ENCODE measurements around the gene CD79B. TPM values are rescaled to one million over a fixed set of nuclear protein-coding genes. Genes with fewer than 3 reads are reported as not detected.
"Not testable (repeated sequence)": the region's sequence is repeated elsewhere in the genome, so short reads cannot be mapped to it uniquely, and the experiment has no call there.

The CD79B gene
- total and polyA plus RNA-seq, 7 donors = 0.66 to 112 (median 1.4) TPM; not detected in 1

GRCh38 chr17:63918305-63918704, 13.8 kb downstream of the CD79B start:
- Histone ChIP-seq H3K27ac (no peak overlapping the region), H3K4me3 (no peak overlapping the region), H3K27me3 (peaks cover 0 to 6% (median 0%) of the 10 kb centered on the region in 3 donors), H3K9me3 (no peaks in the 10 kb centered on the region), H3K4me1 (no peaks in the 10 kb centered on the region), H3K36me3 (no peaks in the 10 kb centered on the region)
- 48 to 73% methylated on average over 10 of the region's 10 CpGs for WGBS, 2 donors
- no peak for DNase-seq
- intact Hi-C loops (cut with DNase I) = loop anchor here (2.0 kb wide), 1 partner anchor 108 kb away; no protein-coding TSS in a partner anchor
- TF ChIP-seq EP300 (IDR thresholded peaks at IDR 0.05) (no peak), POLR2AphosphoS5 (IDR thresholded peaks at IDR 0.05) (no peak), CTCF (IDR thresholded peaks at IDR 0.05) (no peak), POLR2A (IDR thresholded peaks at IDR 0.05) (no peak)

- no peak overlapping the region for H3K27ac ChIP-seq
- no peaks in the 10 kb centered on the region for H3K9me3 ChIP-seq
- WGBS, 2 donors = 77 to 86% methylated on average over 13 of the region's 13 CpGs
- no peak overlapping the region for H3K4me3 ChIP-seq
- H3K4me1 ChIP-seq = no peaks in the 10 kb centered on the region
- H3K36me3 ChIP-seq = no peaks in the 10 kb centered on the region
- DNase-seq = no peak
- no peak for TF ChIP-seq CTCF (IDR thresholded peaks at IDR 0.05)
- TF ChIP-seq EP300 (IDR thresholded peaks at IDR 0.05) = no peak
- no peak for TF ChIP-seq POLR2A (IDR thresholded peaks at IDR 0.05)
- no peak for TF ChIP-seq POLR2AphosphoS5 (IDR thresholded peaks at IDR 0.05)
- H3K27me3 ChIP-seq = peaks cover 0 to 6% (median 0%) of the 10 kb centered on the region in 3 donors
- intact Hi-C loops (cut with DNase I) = loop anchor here (2.0 kb wide), 1 partner anchor 109 kb away; no protein-coding TSS in a partner anchor
Measured at GRCh38 chr17:63917646-63918045, 14.5 kb downstream of the CD79B start.

GRCh38 chr17:63917206-63917605, 14.9 kb downstream of the CD79B start:
- H3K27me3 ChIP-seq; H3K27ac ChIP-seq; DNase-seq; H3K4me3 ChIP-seq; H3K36me3 ChIP-seq; H3K9me3 ChIP-seq; H3K4me1 ChIP-seq; intact Hi-C loops (cut with DNase I): not testable (repeated sequence)
- whole genome bisulfite sequencing, 2 donors = 86 to 96% methylated on average over 11 of the region's 11 CpGs

- no peak overlapping the region for H3K4me3 ChIP-seq
- H3K27ac ChIP-seq = no peak overlapping the region
- WGBS, 2 donors = 82 to 89% methylated on average over 12 of the region's 12 CpGs
- peaks cover 0 to 6% (median 0%) of the 10 kb centered on the region in 3 donors for H3K27me3 ChIP-seq
- H3K4me1 ChIP-seq = no peaks in the 10 kb centered on the region
- intact Hi-C loops (cut with DNase I) = no loop called here
- no peaks in the 10 kb centered on the region for H3K36me3 ChIP-seq
- no peaks in the 10 kb centered on the region for H3K9me3 ChIP-seq
- TF ChIP-seq CTCF (IDR thresholded peaks at IDR 0.05) = no peak
- TF ChIP-seq POLR2AphosphoS5 (IDR thresholded peaks at IDR 0.05) = no peak
- TF ChIP-seq POLR2A (IDR thresholded peaks at IDR 0.05) = no peak
- TF ChIP-seq EP300 (IDR thresholded peaks at IDR 0.05) = no peak
- no peak for DNase-seq
Measured at GRCh38 chr17:63916566-63917185, 15.5 kb downstream of the CD79B start.

- WGBS, 2 donors = 63 to 66% methylated on average over 10 of the region's 10 CpGs
- H3K27me3 ChIP-seq = peaks cover 0 to 11% (median 0%) of the 10 kb centered on the region in 3 donors
- H3K9me3 ChIP-seq; H3K4me3 ChIP-seq; H3K27ac ChIP-seq; DNase-seq; H3K4me1 ChIP-seq; intact Hi-C loops (cut with DNase I); H3K36me3 ChIP-seq: not testable (repeated sequence)
Measured at GRCh38 chr17:63915753-63916152, 16.4 kb downstream of the CD79B start.

GRCh38 chr17:63914471-63914870, 17.7 kb downstream of the CD79B start:
- DNase-seq = no peak
- intact Hi-C loops (cut with DNase I) = loop anchor here (5.0 kb wide), 1 partner anchor 78 kb away; no protein-coding TSS in a partner anchor
- WGBS, 2 donors = 93 to 94% methylated on average over 7 of the region's 7 CpGs

More at GRCh38 chr17:63914471-63914870, 17.7 kb downstream of the CD79B start:
- H3K9me3 ChIP-seq = no peaks in the 10 kb centered on the region
- no peak overlapping the region for H3K27ac ChIP-seq
- TF ChIP-seq EP300 (IDR thresholded peaks at IDR 0.05) = no peak
- no peak for TF ChIP-seq POLR2A (IDR thresholded peaks at IDR 0.05)
- TF ChIP-seq CTCF (IDR thresholded peaks at IDR 0.05) = no peak
- no peaks in the 10 kb centered on the region for H3K4me1 ChIP-seq
- H3K27me3 ChIP-seq = peaks cover 0 to 11% (median 0%) of the 10 kb centered on the region in 3 donors
- no peaks in the 10 kb centered on the region for H3K36me3 ChIP-seq
- no peak overlapping the region for H3K4me3 ChIP-seq

All from sigmoid colon (tissue), 7 donors.